NCI-H2196 (cell line): ENCODE measurements around the gene OGDH.
A peak's percentile ranks its signal among the peaks of the same experiment; 100 is the strongest.

ENCODE experiments used
- DNase-seq: peaks from one replicate; lab custom pipeline; 2025; ENCODE audit not compliant: unreplicated experiment; lab: John Stamatoyannopoulos, UW

Gene OGDH

DNA sequence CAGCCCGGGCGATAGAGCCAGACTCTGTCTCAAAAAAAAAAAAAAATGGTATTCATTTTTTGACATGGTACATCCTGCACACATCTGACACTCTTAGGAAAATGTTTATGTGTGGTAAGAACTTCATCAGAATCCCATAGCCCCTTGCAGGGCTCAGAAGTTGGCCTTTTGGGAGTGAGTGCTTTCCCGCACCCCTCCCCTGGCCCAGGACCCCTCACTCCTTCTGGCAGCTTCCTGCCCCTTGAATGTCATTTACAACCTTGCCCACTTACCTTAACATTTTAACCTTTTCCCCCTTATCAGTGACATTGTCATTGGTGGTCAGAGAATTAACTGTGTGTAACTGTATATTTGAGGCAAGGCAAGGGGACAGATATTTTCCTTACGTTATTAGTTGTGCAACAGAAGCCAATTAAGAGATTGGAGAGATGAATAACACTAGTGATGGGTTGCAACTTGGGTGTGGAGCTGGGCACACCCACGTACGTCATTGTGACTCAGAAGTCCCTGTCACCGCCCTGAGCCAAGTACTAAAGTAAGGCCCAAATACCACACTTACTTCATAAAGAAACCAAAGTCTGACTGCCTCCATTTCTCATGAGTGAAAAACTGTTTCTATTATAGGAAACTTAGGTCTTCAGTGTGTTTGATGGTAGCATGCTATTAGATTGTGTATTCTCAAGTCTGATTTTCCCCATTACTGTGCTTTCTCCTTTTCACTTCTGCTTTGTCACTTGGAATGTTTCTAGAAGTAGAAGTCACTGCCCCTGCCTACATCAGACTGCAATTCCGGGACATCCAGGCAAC, 31.6 kb downstream of the OGDH start:
- DNase-seq: no peak

DNA sequence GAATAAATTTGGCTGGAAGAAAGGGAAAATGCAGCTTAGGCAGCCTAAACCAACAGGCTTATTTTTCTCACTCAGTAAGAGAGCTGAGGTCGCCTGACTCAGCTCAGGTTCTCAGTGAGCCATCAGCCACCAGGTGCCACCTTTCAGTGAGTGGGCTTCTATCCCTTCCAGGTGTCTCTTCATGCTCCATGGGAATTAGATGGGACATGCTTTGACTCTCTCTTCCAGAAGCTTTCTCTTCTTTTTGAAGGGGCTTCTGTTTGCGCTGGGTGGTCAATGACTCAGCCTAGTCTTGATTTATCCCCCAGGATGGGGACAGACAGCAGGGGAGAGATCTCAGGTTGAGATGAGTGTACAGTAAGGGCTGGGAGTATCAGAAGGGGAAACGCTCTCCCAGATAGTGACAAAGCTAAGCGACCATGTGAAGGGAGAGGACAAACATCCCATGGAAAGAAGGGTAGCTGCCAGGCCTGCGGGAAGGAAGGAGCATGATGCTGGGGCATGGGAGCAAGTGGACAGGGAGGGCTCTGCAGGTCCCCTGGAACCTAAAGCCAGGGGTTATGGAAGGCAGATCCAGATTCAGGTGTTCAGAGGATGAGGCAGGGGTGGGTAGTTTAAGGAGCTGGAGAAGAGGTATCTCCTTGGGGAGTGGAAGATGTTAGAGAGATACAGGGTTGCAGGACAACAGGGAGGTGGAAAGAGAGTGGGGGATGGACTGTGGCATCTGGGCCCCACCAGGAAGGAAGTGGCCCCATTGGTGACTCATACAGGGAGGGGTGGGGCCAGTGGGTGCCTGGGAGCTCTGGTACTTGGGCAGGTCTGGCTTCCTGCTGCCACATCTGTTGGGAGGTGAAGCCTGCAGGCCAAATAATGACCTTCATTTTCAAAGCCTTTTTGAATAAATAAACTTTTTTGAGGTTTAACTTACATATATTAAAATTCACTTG, 32.5 kb downstream of the OGDH start:
- DNase-seq: peak; percentile 68

DNA sequence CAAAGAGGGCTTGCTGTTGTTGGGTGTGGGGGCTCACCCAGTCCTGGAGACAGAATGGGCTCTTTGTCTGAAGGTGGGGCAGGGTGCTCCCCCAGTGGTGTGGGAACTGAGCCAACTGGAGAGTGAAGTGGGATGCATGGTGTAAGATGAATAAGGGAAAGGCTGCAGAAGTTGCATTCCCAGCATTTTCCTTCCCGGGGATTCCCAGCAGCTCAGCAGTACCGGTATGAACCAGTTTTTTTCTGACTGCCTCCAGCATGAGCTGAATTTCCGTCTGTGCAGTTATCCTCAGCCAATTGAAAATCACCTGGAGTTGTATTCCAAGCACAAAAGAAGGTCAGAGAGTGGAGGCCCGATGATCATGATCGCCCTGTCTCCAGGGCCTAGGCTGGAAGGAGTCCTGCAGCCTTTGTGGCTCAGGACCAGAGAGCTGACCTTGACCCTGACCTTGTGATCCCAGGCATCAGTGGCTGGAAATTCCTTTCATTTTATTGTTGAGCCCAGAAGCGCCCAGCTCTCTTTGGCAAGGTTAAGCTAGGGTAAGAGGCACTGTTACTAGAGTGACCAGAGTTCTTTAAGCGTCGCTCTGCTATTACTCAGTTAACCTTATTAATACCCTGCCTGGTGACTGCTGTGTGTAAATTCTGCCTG, 33.4 kb downstream of the OGDH start:
- DNase-seq: peak; percentile 86

DNA sequence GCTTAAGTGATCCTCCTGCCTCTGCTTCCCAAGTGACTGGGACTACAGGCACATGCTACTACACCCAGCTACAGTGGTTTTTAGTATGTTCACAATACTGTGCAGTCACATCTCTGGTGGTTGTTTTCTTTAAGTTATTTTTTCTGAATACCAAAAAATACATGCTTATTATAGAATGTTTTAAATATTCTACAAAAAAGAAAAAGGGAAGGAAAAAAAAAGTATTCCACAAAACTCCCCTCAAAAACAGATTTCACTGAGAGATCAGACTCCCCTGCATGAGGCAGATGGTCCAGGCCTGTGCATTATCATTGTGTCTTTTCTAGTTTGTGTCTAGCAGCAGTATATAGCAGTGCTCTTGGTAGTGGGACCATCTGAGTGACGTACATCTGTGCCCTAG, 36.8 kb downstream of the OGDH start:
- DNase-seq: no peak

DNA sequence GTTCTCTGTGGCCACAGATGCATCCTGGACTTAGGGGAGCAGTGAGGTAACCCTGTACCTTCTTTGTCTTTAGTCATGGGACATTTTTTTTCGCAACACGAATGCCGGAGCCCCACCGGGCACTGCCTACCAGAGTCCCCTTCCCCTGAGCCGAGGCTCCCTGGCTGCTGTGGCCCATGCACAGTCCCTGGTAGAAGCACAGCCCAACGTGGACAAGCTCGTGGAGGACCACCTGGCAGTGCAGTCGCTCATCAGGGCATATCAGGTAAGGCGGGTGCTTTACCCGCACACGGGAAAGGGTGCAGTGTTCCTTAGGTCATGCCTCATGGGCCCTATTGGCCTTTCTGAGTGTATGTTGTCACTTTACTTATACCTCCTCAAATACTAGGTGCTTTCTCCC, 38.8 kb downstream of the OGDH start:
- no peak for DNase-seq

DNA sequence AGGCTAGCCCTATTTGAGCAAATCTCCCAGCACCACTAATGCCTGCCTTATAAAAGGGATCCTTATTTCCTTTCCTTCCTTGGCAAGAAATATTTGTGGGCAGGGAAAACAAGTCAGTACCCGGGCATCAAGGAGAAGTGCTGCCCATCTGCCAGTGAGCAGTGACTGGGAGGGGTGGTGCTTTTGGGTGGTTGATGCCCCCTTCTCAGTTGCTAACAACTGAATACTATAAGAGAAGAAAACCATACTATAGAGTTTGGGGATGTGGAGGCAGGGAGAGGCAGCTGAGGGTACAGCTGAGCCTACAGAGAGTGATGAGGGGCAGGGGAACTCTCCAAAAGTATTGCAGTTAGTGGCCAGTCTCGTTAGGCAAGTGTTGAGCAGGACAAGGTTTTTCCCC, 39.3 kb downstream of the OGDH start:
- DNase-seq: no peak

DNA sequence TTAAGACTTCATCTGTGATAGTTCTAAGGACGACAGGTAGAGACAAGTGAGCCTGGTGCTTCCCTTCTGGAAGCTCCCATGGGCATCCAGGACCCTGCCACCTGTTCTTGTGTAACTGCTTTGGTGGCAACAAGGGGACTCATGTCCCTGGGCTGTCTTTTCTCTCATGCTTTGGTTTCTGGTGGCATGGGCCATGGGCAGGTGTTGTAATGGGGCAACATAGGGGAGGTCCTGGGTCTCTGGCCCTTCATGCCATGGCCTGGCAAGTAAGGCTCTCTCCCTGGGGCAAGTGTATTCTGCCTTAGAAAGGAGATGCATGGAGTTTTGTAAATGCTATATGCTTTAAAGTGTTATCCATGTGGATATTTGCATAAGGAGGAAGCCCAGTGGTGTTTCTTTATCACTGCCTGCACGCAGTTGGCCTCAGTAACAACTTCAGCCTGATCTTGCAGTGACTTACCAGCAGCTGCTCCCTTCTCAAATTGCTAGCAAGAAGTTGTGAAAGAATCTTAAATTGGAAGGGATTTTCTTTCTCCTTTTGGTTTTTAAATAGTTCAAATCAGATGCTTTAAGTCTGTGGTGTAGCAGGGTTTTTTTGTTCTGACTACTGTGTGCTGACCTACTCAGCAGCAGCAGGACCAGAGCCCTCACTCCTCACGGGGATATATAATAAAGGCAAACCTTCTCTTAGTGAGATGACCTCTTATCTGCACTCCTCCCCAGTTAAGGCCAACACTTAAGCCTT, 39.9 kb downstream of the OGDH start:
- no peak for DNase-seq

DNA sequence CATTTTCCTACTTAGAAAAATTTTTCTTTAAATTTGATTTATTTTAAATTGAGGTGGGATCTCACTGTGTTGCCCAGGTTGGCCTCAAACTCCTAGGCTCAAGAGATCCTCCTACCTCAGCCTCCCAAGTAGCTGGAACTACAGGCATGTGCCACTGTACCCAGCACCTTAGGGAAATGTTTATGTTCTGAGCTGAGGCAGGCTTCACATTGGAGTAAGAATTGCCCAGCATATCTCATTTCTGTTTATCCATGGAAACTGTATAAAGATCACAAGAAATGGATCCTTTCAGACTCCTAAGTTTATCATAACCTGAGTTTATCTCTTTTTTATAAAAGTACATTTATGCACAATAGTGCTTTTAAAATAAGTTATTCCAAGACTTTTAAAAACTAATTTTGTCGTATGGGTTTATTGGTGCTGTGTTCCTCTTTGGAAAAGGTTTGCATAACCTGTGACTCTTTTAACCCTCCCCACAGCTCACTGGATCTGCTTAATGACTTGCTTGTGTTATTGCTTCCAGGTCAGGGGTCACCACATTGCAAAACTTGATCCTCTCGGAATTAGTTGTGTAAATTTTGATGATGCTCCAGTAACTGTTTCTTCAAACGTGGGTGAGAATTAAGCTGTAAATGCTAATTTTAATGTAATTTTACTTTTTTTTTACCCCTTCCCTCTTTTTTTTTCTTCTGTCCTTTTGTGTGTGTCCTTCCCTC, 40.7 kb downstream of the OGDH start:
- no peak for DNase-seq

DNA sequence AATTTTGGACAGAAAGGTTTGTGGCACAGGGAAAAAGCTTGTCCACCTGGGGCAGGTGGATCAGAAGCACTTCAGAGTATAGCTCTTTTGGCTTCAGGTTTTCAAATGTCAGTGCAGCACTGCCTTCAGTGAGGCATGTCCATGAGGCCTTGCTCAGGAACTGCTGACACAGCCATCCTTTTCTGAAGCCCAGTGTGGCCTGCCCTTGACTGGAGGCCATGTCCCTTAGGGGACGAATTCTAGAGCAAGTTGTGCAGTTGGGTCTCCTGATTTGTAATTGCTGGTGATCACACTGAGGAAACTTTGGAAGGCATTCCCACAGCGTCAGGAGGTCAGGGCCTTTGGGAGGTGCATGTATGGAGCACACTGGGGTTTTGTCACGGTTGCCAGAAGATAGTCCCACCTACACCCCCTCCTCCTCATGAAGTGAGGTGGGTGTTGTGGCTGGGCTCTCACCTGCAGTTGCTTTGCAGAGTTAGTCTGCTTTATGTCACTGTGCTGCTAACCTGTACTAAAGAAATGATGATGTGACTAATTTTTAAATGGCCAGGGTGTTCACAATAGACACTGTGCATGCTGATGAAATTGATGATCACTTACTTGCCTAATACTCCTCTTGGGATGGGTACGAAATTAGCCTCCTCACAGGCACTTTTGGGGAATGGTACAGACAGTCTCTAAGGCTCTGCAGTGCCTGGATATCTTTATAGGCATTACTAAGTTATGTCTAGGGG, 41.7 kb downstream of the OGDH start:
- DNase-seq: no peak

DNA sequence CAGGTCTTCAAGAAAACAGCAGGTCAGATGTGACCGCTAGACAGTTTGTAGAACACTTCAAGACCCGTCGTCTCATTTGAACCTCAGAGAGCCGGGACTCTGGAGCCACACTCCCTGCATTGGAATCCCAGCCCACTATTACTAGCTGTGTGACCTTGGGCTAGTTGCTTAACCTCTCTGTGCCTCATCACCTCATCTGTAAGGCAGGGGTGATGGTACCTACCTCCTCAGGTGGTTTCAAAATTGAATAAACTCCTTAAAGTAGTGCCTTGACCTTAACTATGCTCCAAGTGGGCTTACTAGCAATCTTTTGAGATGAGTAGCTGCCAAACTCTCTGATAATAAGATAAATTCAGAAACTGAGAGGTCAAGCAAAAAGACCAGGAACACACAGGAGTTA, 43.8 kb downstream of the OGDH start:
- no peak for DNase-seq

DNA sequence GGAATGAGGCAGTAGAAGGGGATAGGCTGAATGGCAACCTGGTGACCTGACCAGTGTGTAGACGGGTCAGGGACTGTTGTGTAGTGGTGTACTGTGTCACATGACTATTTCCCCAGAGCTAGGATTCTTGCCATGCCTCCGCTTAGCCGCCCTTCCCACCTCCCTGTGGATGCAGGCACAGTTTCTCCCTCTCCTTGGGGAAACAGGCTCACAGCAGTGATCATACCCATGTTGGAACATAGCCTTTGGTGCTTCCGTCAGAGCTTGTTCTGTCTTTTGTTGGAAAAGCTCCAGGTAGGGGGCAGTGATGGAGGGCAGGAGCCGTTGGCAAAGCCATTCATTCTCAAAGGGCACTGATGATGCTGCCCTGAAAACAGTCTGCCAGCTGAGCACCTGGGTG, 44.3 kb downstream of the OGDH start:
- peak; percentile 15 for DNase-seq

DNA sequence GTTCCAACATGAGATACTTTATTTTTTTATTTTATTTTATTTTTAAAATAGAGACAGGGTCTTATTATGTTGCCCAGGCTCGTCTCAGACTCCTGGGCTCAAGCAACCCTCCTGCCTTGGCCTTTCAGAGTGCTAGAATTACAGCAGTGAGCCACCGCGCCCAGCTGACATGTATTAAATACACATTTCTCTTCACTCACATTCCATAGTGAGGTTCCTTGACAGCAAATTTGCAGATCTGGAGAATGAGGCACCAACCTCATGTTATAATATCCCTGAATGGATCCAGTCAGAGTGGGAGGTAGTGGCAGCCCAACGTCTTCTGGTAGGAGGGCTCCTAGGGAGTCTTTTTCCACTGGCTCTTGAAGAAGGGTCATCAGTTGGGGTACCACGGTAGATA, 46.1 kb downstream of the OGDH start:
- no peak for DNase-seq

DNA sequence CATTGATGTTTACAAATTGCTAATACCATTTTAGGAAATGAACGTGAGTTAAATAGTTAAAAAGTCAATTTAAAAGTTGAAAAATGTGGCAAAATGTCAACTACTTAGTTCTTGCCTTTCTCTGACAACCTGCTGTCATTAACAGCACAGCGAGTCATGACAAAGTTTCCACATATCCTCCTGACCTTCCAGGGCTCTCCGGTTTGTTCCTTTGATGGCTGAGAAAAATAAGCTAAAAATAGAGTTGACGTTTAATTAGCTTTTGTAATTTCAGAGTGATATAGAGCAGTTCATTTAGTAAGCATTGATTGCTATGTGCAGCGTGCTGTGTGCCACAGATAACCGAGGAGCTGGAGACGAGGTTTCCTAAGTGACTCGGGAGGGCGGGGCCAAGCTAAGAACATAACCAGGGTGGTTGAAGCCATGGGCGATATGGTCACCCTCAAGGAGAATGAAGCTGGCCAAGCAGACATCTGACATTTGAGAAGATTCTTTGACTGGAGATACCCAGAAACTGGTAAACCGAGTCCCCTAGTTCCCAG, 47.9 kb downstream of the OGDH start:
- DNase-seq: no peak

DNA sequence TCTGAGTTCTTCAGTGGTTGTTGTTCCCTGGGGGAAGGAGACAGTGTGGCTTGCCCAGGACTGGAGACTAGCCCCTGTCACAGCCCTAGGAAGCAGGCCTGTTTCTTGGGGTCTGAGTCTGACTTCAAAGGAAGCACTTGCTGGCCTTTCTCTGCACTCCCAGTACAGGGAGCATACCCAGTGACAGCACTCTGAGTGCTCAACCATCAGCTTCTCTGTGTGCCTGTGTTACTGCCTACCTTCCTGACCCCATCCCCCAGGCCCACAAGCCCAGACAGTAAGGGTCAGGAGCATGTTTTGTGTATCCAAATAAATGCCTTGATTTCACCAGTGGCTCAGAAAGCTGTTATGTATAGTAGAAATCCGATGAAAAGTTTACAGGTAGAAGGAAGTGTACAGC, 48.9 kb downstream of the OGDH start:
- DNase-seq: no peak

DNA sequence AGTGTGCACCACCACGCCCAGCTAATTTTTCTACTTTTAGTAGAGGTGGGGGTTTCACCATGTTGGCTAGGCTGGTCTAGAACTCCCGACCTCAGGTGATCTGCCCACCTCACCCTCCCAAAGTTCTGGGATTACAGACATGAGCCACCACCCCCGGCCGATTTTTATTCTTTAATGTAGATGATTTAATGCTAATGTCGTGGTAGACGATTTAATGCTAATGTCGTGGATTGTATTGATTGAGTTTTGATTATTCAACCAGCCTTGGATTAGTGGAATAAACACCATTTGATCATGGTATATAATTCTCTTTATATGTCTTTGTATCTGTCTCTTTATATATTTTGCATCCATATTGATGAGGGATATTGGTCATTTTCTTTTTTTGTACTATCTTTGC, 52.6 kb downstream of the OGDH start:
- DNase-seq: no peak

DNA sequence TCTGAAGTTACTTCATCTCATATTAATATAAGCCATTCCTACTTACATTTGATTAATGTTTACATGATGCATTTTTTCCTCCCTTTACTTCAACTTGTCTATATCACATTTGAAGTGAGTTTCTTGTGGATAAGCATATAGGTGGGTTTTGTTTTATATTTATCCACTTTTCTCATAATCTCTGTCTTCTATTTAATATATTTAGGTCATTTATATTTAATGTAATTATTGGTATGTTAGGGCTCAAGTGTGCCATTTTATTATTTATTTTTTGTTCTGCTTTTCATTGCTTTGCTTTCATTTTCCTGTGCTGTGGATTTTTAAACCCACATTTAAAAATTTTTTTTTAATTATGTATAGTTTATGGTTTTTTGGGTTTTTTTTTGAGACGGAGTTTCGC, 54.8 kb downstream of the OGDH start:
- DNase-seq: no peak

DNA sequence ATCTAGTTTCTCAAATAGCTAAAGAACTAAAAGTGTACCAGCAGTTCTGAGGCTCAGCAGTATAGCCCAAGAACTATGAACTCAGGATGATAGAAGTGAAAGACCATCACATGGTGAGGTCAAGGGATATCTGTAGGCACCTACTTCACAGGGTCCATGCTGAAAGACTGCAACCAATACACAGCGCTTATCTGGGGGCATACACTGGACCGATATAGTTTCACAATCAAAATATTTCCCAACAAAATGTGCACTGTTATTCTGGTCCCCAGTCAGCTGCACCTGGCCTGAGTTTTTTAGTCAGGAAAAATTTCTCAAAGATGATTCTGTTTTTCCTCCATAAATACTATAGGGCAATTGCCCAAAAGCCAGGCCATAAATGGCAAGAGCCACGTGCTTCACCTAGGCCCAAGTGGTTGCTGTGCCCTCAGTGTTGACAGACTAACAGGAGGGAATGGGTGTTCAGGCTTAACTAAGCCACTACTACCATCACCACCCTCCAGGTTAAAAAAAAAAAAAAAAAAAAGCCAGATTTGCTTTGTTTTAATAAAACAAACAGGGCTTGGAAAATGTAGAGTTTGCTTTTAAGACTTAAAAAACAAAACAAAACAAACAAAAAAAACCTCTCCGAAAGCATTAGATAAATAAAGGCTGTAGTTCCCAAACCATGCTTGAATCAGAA, 58.5 kb downstream of the OGDH start:
- no peak for DNase-seq

DNA sequence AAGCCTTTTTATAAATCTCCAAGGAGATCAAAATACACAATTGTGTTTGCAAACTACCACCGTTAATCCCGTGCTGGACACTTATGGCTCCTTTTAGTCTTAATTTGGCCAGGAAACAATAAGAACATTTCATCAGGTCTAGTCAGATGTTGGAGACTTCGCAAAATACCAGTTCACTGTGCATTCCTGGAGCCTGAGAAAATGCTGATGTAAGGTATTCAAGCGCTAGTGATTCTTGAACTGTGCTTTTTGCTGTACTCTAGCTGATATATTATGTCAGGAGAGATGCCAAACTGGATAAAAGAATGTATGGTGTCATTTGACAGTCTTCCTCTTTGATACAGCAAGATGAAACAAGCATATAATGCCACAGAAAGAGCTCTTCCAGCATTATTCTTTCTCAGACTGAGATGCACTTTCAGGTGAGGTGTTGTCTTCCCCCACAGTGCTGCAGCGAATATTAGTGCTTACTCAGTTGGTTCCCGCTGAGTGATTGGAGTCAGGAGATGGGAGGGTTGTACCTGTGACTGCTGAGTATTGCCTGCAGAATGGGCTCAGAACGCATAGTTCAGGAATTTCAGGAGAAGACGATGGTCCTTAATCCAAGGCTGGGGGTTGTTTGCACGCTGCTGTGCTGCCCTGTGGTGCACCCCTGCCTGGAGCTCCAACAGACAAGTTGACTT, 59.2 kb downstream of the OGDH start:
- DNase-seq: no peak
